Mesodermal cell (in vitro differentiated cells): ENCODE measurements around the gene XG.
A peak's percentile ranks its signal among the peaks of the same experiment; 100 is the strongest.

ENCODE experiments used
- H3K27ac ChIP-seq: 2 replicates; pipeline ENCODE4 v1.7.0; 2013; ENCODE audit warnings: mild to moderate bottlenecking, low read depth, low read length, moderate library complexity; ENCODE audit not compliant: severe bottlenecking
- H3K36me3 ChIP-seq: 2 replicates; pipeline ENCODE4 v1.7.1; 2013; ENCODE audit warnings: mild to moderate bottlenecking, low read length, moderate library complexity; ENCODE audit not compliant: control insufficient read depth, insufficient read depth
- H3K4me1 ChIP-seq: one replicate; pipeline ENCODE4 v1.7.1; 2013; ENCODE audit warnings: mild to moderate bottlenecking, low read length; ENCODE audit not compliant: insufficient read depth, control insufficient read depth, poor library complexity, severe bottlenecking
- H3K4me3 ChIP-seq: 2 replicates; pipeline ENCODE4 v1.7.0; 2013; ENCODE audit warnings: low read length, control low read depth, mild to moderate bottlenecking; ENCODE audit not compliant: insufficient read depth, poor library complexity, severe bottlenecking; ENCODE audit errors: extremely low read depth
- H3K9me3 ChIP-seq: 2 replicates; pipeline ENCODE4 v1.7.1; 2013; ENCODE audit warnings: mild to moderate bottlenecking, low read length, moderate library complexity; ENCODE audit not compliant: control insufficient read depth
- WGBS, 2 experiments: methylation state at CpG; one replicate each; pipeline ENCODE4 v1.1.5; 2013; ENCODE audit warnings: missing lambda C conversion rate in 2 of 2; ENCODE audit not compliant: insufficient coverage in 2 of 2; 5-methylcytosine and 5-hydroxymethylcytosine counted together

The XG gene

DNA sequence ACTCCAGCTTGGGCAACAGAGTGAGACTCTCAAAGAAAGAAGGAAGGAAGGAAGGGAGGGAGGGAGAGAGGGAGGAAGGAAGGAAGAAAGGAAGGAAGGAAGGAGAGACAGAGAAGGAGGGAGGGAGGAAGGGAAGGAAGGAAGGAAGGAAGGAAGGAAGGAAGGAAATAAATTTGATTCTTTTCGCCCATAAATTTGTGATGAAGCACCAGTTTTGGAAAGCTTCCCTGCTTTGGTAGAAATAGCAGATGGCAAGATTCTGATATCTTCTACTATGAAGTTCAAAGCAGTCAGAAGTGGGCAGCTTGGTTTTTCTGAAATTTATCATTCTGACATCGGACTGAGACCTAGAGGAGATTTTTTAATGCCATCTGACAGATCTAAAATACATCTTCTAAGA, 65.2 kb downstream of the XG start:
- no CpG with 5 or more reads among the region's 2 CpGs for WGBS, 2 experiments
- no peaks in the 10 kb centered on the region for H3K36me3 ChIP-seq
- no peaks in the 10 kb centered on the region for H3K9me3 ChIP-seq
- no peak overlapping the region for H3K27ac ChIP-seq
- no peaks in the 10 kb centered on the region for H3K4me1 ChIP-seq
- no peak overlapping the region for H3K4me3 ChIP-seq

DNA sequence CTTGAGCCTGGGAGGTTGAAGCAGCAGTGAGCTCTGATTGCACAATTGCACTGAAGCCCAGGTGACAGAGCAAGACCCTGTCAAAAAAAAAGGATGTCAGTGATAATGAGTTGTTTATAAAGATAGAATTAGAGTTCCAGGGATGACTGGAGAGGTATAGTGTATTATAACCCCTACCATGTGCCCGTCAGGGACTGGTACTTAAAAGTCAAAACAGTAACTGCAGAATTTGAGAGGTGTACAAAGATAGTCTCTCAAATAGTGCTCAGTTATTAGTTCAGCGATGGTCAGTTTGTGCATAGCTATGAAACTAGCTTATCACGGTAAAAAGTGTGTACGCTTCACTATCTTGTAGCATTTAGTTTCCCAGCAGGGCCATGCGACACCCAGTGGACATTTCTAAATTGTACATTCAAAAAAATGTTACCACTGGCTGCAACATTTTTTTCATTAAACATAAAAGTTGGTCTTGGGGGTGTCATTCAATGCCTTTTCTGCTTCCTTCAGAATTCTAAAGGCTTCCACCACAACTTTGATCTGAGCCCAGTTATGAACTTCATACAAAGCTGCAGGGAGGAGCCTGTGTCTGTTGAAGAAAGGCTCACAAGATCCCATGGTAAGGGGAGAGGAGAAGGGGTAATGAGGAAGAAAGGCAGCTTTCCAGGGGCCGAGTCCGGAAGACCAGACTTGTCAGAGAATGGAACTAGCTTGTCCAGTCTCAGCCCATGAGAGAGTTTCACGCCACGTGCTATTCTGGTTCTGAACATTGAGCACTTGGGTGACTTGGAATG, 67.7 kb downstream of the XG start:
- 86 to 96% methylated on average over 3 to 4 of the region's 9 CpGs for WGBS, 2 experiments
- H3K27ac ChIP-seq = no peak overlapping the region
- H3K4me3 ChIP-seq = no peak overlapping the region
- H3K9me3 ChIP-seq = no peaks in the 10 kb centered on the region
- H3K4me1 ChIP-seq = no peaks in the 10 kb centered on the region
- H3K36me3 ChIP-seq = no peaks in the 10 kb centered on the region

DNA sequence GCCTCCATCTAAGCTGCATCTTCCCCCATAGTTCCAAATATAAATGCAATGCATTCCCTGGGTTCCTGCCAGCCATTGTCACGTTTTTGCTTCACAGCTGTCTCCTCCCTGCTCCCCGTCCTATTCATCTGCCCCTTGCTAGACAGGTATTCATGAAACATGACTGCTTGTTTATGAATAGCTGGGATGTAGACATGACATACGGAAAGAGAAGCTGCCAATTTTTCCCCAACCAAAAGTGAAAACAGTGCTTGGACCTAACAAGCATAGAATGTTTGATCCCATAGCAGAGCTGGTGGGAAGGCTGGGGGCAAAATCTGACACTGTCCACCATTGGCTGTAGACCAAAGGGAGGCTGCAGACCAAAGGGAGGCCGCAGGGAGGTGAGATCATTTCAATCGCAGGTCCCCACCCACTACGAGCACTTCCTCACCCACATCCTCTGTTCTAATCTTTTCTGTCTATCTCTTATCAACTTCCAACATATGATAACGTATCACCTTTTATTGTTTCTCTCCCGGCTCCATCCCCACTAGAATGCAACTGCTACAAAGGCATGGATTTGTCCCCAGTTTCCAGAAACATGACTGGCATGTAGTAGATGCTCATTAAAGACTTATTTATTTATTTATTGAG, 68.4 kb downstream of the XG start:
- WGBS, 2 experiments = 100% methylated on average over 2 of the region's 8 CpGs; no CpG with 5 or more reads in 1 of the 2 experiments

DNA sequence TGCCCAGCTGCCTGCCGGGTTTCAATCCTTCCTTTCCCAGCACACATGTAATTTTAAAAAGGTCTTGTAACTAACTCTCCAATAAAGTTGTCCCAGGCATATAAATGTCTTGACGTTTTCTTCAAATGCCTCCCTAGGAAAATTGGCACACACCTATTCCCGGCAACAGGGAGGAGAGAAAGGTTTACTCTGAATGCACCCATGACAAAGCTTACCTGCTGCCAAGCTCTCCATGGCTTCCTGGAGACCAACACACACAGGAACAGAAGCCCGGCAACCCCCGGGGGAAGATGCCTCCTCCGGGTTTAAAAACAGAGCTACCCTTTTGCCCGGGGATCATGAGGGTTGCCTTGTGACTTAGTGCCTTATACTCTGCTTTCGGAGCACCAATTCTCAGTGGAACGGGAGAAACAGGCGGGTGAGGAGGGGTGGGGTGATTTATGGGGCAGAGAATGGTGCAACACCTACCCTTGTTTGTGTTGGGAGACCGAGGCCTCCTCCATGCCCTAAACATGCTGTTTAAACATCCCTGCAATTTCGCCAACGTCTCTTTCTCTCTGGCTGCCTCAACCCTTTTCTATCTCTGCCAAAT, 72.1 kb downstream of the XG start:
- Histone ChIP-seq H3K9me3 (no peaks in the 10 kb centered on the region), H3K36me3 (no peaks in the 10 kb centered on the region), H3K4me3 (no peak overlapping the region), H3K4me1 (peaks cover 3% of the 10 kb centered on the region), H3K27ac (no peak overlapping the region)
- WGBS, 2 experiments = 80 to 90% methylated on average over 1 to 3 of the region's 13 CpGs

More for the DNA sequence above, 68.4 kb downstream of the XG start:
- no peaks in the 10 kb centered on the region for H3K9me3 ChIP-seq
- no peaks in the 10 kb centered on the region for H3K36me3 ChIP-seq
- H3K4me1 ChIP-seq = no peaks in the 10 kb centered on the region
- no peak overlapping the region for H3K4me3 ChIP-seq
- no peak overlapping the region for H3K27ac ChIP-seq

DNA sequence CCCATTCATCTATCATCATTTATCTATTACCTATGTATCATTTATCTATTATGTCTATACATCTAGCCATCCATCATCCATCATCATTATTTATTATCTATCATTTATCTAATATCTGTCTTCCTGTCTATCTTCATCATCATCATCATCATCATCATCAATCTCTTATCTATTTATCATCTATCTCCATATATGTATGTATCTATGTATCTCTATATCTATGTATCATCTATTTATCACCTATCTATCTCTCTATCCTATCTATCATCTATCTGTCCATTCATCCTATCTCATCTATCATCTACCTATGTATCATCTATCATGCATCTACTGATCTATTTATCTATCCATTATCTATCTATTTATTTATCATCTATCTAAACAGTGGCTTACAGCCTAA, 73.0 kb downstream of the XG start:
- no peak overlapping the region for H3K4me3 ChIP-seq
- no peak overlapping the region for H3K27ac ChIP-seq
- H3K9me3 ChIP-seq = no peaks in the 10 kb centered on the region
- no peaks in the 10 kb centered on the region for H3K36me3 ChIP-seq
- peaks cover 3% of the 10 kb centered on the region for H3K4me1 ChIP-seq

DNA sequence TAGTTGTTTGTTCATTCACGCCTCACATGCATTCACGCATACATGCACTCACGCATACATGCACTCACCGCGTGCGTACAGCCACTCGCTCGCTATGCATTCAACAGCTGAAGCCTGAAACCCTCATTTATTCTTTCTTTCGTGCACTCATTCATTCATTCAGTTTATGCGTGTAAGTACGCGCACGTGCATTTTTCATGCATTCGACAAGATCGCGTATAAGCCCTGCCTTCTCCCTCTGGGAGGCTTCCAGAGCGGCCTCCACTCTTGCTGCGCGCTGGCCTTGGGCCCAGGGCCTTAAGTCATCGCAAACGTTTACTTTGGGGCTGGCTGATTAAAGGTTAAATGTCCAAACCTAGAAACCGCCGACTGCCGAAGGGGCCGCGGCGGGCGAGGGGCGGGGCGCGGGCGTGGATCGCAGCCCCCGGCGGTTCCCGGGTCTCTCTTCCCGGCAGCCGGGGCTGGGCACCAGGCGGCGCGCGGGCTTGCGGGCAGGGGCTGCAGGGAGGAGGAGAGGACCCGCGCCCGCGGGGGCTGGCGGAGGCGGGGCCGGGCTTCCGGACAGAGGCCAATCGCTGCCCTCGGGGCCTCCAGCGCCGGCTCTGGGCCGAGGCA, 76.6 kb downstream of the XG start, which contains the start of gene GYG2:
TSS of gene GYG2 (plus strand) at position 587 of the 615 bp plus-strand sequence. CDS start 1,259 bp downstream, outside the sequence.
- peaks cover 3% of the 10 kb centered on the region for H3K4me1 ChIP-seq
- H3K9me3 ChIP-seq = no peaks in the 10 kb centered on the region
- H3K27ac ChIP-seq = no peak within 1 kb of the TSS
- 24 to 50% methylated on average over 19 to 23 of the region's 56 CpGs for WGBS, 2 experiments
- H3K36me3 ChIP-seq = no peaks in the 10 kb centered on the region
- peak within 1 kb of the TSS; percentile 49 for H3K4me3 ChIP-seq

DNA sequence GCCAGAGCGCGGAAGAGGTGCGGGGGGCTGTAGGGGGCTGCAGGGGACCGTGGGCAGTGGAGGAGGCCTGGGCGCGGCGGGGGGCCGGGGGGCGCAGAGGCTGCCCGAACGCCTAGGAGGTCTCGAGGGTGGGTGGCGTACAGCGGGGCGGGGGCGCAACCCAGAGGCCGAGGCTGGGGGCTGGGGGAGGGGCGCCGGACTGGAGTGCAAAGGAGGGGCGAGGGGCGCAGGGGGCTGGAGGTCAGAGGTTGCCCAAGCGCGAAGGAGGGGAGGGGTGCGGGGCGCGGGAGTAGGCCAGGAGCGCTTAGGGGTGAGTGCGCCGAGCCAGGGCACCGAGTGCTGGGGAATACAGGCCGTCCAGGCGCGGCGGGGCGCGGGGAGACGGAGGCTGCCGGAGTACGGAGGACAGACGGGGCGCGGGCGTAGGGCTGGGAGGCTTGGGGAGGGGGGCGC, 77.1 kb downstream of the XG start:
- Histone ChIP-seq H3K4me1 (peaks cover 3% of the 10 kb centered on the region), H3K9me3 (no peaks in the 10 kb centered on the region), H3K36me3 (no peaks in the 10 kb centered on the region), H3K4me3 (peak overlapping the region; percentile 49), H3K27ac (no peak overlapping the region)
- 0 to 1% methylated on average over 3 to 17 of the region's 44 CpGs for WGBS, 2 experiments

DNA sequence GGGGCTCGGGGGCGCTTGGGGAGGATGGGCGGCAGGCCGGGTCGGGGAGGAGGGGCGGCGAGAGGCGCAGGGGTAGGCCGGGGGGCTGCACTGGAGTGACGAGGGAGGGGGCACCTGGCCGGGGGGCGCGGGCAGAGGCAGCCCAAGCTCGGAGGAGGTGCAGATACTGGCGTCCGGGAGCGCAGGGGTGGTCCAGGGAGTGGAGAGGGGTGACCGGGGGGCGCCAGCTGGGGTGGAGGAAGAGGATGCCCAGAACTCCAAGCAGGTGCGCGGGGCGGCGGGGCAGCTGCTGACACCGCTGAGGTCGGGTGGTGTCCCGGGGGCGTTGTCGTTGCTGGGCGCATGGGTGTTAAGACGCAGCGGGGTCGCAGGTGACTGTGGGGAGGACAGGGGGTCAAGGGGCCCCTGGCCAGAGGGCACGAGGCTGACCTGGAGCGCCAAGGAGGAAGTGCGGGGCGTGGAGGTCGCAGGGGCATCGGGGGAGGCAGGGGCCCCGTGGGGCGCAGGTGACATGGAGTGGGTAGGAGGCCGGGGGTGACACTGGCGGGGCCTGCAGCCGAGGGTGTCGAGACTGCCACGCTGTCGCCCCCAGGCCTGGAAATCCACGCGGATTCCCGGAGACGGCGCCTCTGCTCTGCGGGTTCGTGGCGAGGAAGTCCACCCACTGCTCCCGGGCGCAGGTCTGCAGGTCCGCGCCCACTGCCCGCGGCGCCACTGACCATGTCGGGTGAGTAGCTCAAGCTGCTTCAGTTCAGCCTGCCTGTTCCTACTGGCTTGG, 77.8 kb downstream of the XG start:
- no peaks in the 10 kb centered on the region for H3K9me3 ChIP-seq
- 36% methylated on average over 18 of the region's 62 CpGs; no CpG with 5 or more reads in 1 of the 2 experiments for whole genome bisulfite sequencing, 2 experiments
- H3K4me3 ChIP-seq = peak overlapping the region; percentile 49
- H3K4me1 ChIP-seq = peaks cover 3% of the 10 kb centered on the region
- no peak overlapping the region for H3K27ac ChIP-seq
- H3K36me3 ChIP-seq = no peaks in the 10 kb centered on the region

DNA sequence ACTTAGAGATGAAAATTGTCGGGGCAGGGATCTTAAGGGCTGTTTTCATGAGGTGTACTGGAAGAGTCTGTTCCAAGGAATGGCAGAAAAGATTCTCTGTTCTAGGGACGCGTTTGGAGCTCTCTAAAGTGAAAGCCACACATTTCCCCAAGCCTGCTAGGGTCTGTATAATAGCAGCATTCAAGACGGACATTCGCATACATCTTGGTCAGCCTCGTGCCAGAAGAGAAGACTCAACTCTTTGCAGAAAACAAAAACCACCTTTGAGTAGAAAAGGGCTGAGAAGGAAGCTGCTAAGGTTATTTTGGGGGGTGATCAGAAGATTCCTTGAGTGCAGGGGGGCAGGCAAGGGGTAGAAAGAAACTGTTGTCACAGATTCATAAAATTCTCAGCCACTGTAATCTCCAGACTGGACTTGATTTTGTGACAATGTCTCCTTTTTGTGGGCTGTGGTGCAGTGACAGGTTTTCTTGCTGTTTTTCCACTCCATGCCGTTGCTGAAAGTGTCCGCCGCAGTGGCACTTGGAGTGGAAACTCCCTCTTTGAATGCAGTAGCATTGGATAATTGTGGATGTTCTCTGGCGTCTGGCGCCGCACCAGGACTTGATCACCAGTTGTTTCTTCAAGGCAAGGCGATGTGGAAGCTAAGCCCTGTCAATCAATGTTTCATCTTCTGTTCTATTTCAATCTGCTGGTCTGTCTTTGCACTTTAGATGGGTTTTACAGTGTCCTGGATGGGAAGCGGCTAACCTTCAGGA, 79.8 kb downstream of the XG start:
- Histone ChIP-seq H3K9me3 (no peaks in the 10 kb centered on the region), H3K4me3 (no peak overlapping the region), H3K4me1 (peaks cover 3% of the 10 kb centered on the region), H3K36me3 (no peaks in the 10 kb centered on the region), H3K27ac (no peak overlapping the region)
- 100% methylated on average over 4 of the region's 14 CpGs for WGBS, 2 experiments
